GM21447 (cell line): Measurements from ENCODE around the gene ANXA4.
"Not testable (repeated sequence)": the region's sequence is repeated elsewhere in the genome, so short reads cannot be mapped to it uniquely, and the experiment has no call there.

Experiments used
- ATAC-seq: cut with Tn5 transposase; IDR thresholded peaks from one replicate; pipeline ENCODE4 v1.9.1; 2021; ENCODE audit not compliant: unreplicated experiment

ANXA4 gene

GRCh38 chr2:69741575-69742321 lies at the start of gene ANXA4:
ANXA4 (plus strand) TSS chr2:69742134; CDS start chr2:69781566, 39,432 bp downstream.
- ATAC-seq, result peak; percentile 85

- ATAC-seq, result no peak
Observed at GRCh38 chr2:69692424-69692823, 49.5 kb upstream of the ANXA4 start.

GRCh38 chr2:69693059-69693774 lies 48.7 kb upstream of the ANXA4 start:
- peak; percentile 72 for ATAC-seq

GRCh38 chr2:69693775-69694450 lies 48.0 kb upstream of the ANXA4 start:
- peak; percentile 43 for ATAC-seq

- ATAC-seq, result no peak
Observed at GRCh38 chr2:69694894-69695849, 46.8 kb upstream of the ANXA4 start.

GRCh38 chr2:69695850-69696216 lies 46.1 kb upstream of the ANXA4 start:
- ATAC-seq, result no peak

GRCh38 chr2:69700381-69700780 lies 41.6 kb upstream of the ANXA4 start:
- no peak for ATAC-seq

GRCh38 chr2:69701100-69701945 lies 40.6 kb upstream of the ANXA4 start:
- no peak for ATAC-seq

GRCh38 chr2:69703189-69703588 lies 38.7 kb upstream of the ANXA4 start:
- no peak for ATAC-seq

- no peak for ATAC-seq
Observed at GRCh38 chr2:69704446-69704845, 37.5 kb upstream of the ANXA4 start.

GRCh38 chr2:69709290-69709689 lies 32.6 kb upstream of the ANXA4 start:
- no peak for ATAC-seq

GRCh38 chr2:69711971-69712370 lies 30.0 kb upstream of the ANXA4 start:
- no peak for ATAC-seq

- ATAC-seq, result no peak
Observed at GRCh38 chr2:69714024-69714423, 27.9 kb upstream of the ANXA4 start.

- ATAC-seq, result not testable (repeated sequence)
Observed at GRCh38 chr2:69714539-69715220, 27.3 kb upstream of the ANXA4 start.

- ATAC-seq, result no peak
Observed at GRCh38 chr2:69715964-69716363, 26.0 kb upstream of the ANXA4 start.

- ATAC-seq, result no peak
Observed at GRCh38 chr2:69716555-69717120, 25.3 kb upstream of the ANXA4 start.

GRCh38 chr2:69717186-69717585 lies 24.7 kb upstream of the ANXA4 start:
- no peak for ATAC-seq

GRCh38 chr2:69717861-69718273 lies 24.1 kb upstream of the ANXA4 start:
- ATAC-seq, result no peak
